SIG-M5 treated with dmso at 0.1 percent for 504 hours (cell line): ENCODE measurements around the gene LCK.

Experiments
- DNase-seq: peaks from one replicate; lab custom pipeline; 2025; ENCODE audit not compliant: unreplicated experiment; lab: John Stamatoyannopoulos, UW

The LCK gene

GRCh38 chr1:32318127-32318869 lies 67.2 kb downstream of the LCK start:
- DNase-seq, result no peak

- no peak for DNase-seq
Measured at GRCh38 chr1:32321712-32322291, 70.7 kb downstream of the LCK start.

GRCh38 chr1:32327204-32327603 lies 76.1 kb downstream of the LCK start:
- no peak for DNase-seq

- no peak for DNase-seq
Measured at GRCh38 chr1:32329931-32330466, 78.9 kb downstream of the LCK start.

GRCh38 chr1:32330558-32331151 lies 79.6 kb downstream of the LCK start:
- no peak for DNase-seq

- no peak for DNase-seq
Measured at GRCh38 chr1:32331549-32331948, 80.5 kb downstream of the LCK start.

- DNase-seq, result no peak
Measured at GRCh38 chr1:32332290-32333079, 81.4 kb downstream of the LCK start.

- DNase-seq, result no peak
Measured at GRCh38 chr1:32333251-32333963, 82.3 kb downstream of the LCK start.

- no peak for DNase-seq
Measured at GRCh38 chr1:32334274-32334861, 83.3 kb downstream of the LCK start.

- no peak for DNase-seq
Measured at GRCh38 chr1:32334864-32335534, 83.9 kb downstream of the LCK start.

GRCh38 chr1:32335535-32335789 lies 84.4 kb downstream of the LCK start:
- no peak for DNase-seq
